GM18505 (cell line): ENCODE data around the gene NGEF.
"Not testable (repeated sequence)": the region's sequence is repeated elsewhere in the genome, so short reads cannot be mapped to it uniquely, and the experiment has no call there.

Experiments used
- ATAC-seq: cut with Tn5 transposase; IDR thresholded peaks from one replicate; pipeline ENCODE4 v1.9.1; 2021; ENCODE audit not compliant: unreplicated experiment
- POLR2A ChIP-seq: IDR thresholded peaks from 4 replicates; pipeline ENCODE4 v1.6.1; 2011; ENCODE audit warnings: borderline replicate concordance; ENCODE audit not compliant: insufficient read depth, insufficient read length; ENCODE audit errors: extremely low read depth

The NGEF gene

DNA sequence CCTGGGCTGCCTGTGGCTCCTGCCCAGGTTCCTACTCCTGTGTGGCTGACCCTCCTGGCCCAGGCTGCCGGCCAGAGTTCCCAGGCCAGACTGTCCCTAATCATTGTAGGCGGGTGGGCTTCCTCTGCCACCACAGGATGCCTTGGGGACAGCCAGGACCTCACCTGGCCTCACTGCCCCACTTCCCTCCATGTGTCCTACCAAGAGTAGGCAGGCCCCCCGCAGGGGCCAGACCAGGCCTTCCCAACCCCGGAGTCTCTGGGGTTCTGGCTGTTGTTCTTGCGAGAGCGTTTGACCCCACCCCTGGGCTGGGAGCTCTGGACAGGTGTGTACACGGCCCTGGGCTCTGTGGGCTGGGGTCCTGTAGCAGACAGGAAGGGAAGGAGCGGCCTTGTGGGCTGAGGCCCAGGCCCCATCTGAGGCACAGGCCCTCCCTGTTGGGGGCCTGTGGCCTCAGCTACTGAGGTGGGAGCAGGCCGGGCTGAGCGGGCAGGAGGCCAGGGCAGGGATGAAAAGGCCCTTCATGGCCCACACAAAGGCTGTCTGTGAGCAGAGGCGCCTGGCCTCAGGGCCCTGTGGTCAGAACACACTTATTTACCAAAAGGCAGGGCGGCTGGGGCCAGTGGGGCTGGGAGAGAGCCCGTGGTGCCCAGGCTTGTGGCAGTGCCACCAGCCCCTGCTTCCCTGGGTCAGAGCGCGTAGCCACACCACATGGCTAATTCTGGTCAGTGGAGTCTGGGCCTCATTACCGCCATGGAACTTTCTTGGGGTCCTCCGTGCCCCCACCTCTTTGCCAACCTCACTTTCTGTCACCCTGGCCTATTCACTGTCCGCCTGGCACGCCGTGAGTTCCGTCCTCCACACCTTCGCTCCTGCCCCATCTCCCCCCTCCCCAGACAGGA lies 141.0 kb downstream of the NGEF start:
- no peak for ATAC-seq
- no peak for TF ChIP-seq POLR2A

GRCh38 chr2:232871418-232871834 lies 141.6 kb downstream of the NGEF start:
- no peak for TF ChIP-seq POLR2A
- no peak for ATAC-seq

GRCh38 chr2:232870766-232871371 lies 142.2 kb downstream of the NGEF start:
- no peak for ATAC-seq
- TF ChIP-seq POLR2A, result no peak

DNA sequence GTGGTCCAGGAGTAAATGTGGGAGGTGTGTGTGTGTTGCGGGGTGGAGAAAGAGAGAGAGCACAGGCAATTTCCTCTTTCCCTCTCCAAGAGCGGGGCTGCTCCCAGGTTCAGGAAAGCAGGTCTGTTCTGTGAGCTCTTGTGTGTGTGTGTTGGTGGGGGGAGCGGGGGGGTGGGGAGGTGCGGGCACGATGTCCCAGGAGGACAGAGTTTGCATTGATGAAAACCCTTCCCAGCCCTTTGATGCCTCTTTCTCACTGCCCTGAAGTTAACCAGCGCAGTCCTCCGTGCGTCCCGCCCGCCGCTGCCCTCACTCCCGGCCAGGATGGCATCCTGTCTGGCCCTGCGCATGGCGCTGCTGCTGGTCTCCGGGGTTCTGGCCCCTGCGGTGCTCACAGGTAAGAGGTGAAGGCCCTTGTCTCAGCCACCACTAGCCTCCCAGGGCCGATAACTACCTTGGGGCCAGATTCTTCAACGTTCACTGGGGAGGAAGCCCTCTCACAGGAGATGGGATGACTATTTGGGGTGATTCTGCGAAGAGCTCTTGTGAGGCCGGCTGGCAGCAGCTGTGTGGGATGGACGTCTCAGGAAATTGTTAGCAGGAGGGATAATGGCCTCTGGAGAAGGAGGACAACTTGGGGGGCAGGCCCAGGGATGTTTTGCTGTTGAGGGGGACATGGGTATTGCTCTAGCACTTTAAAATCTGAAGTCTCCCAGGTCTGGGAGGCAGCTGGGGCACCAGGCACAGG lies 142.9 kb downstream of the NGEF start, which contains the start of gene SNORC:
TSS of gene SNORC (plus strand) at position 247 of the 748 bp plus-strand sequence. CDS start at position 325, 78 bp downstream.
- TF ChIP-seq POLR2A, result no peak
- ATAC-seq, result no peak

- no peak for TF ChIP-seq POLR2A
- ATAC-seq, result no peak
Measured at GRCh38 chr2:232869138-232870017, 143.7 kb downstream of the NGEF start.

DNA sequence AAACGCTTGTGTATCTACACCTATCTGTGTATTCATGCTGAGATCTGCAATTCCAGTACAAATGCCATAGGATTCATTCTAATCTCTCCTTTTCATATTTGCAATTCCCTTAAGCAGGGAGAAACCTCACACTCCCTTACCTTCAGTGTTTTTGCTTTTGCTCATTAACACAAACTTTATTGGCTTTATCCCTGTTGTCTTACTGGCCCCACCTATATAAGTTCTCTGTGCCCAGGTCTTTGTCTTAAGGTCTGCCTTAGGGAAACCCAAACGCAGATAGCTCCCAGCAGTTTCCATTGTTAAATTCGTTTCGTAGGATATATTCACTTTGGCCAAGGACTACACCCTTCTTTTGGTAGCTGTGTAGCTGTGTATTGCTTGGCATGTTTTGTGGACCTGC lies 147.0 kb downstream of the NGEF start:
- ATAC-seq, result no peak

DNA sequence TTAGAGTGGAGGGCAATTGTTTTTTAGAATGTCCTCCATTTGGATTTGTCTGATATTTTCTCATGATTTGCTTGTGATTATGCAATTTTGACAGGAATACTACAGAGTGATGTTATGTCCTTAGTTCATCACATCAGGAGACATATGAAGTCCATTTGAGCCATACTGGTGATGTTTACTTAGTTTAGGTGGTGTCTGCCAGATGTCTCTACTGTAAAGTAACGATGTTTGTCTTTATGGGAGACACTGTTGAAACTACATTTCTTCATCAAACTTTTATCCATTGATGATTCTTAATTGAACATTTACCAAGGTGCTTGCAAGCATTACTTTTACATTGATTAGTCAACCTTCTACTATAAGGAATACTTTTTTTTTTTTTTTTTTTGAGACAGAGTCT lies 147.9 kb downstream of the NGEF start:
- ATAC-seq, result no peak
- TF ChIP-seq POLR2A, result no peak

More for the DNA sequence above, 147.0 kb downstream of the NGEF start:
- TF ChIP-seq POLR2A, result no peak

- no peak for TF ChIP-seq POLR2A
- no peak for ATAC-seq
Measured at GRCh38 chr2:232863996-232864395, 149.1 kb downstream of the NGEF start.

- ATAC-seq, result no peak
- no peak for TF ChIP-seq POLR2A
Measured at GRCh38 chr2:232861353-232861752, 151.7 kb downstream of the NGEF start.

DNA sequence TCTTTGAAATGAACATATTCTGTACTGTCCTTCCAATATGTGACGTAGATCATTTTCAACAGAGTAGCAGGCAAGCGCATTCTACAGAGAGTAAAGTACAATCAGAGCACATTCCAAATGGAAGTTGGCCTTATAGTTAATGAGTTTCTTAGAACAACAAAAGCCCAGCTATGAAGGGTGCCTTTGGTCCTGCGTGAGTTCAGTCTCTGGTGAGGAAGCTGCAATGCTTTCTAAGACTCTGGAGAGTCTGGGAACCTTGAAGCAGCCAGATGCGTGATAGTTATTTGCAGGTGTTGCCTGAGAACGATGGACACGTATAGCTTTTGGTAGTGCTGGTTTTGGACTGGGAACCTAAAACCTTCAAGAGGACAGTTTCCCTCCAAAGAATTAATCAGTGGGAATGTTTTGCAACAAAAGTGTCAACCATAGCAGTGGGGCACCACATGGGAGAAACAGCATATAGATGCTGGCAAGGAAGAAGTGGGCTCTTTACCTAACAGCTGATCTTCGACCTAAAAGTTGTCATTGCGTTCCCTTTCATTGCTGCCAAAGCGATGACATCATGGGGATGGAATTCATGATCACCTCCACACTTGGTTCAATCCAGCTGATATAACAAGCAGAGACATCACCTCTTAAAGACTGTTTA lies 152.3 kb downstream of the NGEF start:
- TF ChIP-seq POLR2A, result no peak
- no peak for ATAC-seq

- no peak for ATAC-seq
- TF ChIP-seq POLR2A, result no peak
Measured at GRCh38 chr2:232859385-232859916, 153.6 kb downstream of the NGEF start.

DNA sequence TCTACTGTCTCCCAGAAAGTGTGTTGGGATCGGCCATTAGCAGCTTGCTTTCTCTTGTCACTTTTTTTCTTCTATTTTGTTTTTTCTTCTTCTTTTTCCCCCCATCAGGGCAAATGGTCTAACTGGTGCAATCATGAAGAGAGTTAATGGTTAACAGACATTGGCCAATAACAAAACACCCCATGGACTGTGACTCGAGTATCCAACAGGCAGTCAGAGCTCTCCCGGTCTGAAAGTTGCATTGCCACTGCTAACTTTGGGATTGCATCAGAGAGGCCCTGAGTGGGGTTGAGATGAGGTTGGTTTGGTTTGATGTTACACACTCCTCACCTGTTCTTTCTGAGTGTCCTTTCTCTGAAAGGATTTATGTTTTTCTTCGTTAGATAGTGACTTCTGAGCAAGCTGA lies 155.9 kb downstream of the NGEF start:
- ATAC-seq, result no peak
- TF ChIP-seq POLR2A, result no peak

GRCh38 chr2:232854082-232854481 lies 159.0 kb downstream of the NGEF start:
- TF ChIP-seq POLR2A, result no peak
- ATAC-seq, result no peak

DNA sequence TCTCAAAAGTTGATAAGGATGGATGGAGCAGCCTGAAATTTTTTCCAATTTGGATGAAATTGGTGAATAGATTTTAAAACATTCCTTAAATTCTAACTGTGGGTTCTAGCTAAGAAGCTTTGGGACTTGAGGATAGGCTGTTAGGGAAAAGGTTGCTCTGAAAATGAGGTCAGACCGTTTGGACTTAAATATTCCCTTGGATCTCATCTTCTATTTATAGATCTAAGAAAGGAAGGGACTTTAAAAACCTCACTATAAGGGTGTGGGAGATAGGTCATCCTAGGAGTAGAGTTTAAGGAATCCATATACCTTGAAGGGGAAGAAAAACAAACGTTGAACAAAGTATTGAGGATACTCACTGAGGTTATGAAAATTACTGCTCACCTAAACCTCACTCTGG lies 160.4 kb downstream of the NGEF start:
- TF ChIP-seq POLR2A, result no peak
- no peak for ATAC-seq

DNA sequence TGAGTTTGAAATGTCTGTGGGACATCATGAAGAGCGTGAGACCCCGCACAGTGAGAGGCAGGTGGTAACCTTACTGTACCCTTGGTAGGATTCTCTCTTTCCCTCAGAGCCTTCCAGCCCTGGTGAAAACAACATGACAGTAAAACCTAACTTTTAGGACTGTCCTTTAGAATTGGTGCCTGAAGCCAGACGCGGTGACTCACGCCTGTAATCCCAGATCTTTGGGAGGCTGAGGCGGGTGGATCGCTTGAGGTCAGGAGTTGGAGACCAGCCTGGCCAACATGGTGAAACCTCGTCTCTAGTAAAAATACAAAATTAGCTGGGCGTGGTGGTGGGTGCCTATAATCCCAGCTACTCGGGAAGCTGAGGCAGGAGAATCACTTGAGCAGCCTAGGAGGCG lies 161.0 kb downstream of the NGEF start:
- not testable (repeated sequence) for ATAC-seq
